A549 (cell line): ENCODE results near the gene SH3BP2.

Experiments used
- CEBPB ChIP-seq, 2 experiments: fragments of >200 bp in 1 of 2; sonication (Bioruptor Twin) in 1 of 2; formaldehyde crosslinking in 1 of 2; IDR thresholded peaks; 2 replicates each; pipeline ENCODE4 v1.6.1; 2012 to 2016
- CHD2 ChIP-seq: fragments of 150-350 bp; IDR thresholded peaks from 2 replicates; pipeline ENCODE4 v1.6.1; 2014; ENCODE audit warnings: low read length; ENCODE audit not compliant: partially characterized antibody
- CTCF ChIP-seq: fragments of >200 bp; sonication (Bioruptor Twin); formaldehyde crosslinking; IDR thresholded peaks from 3 replicates; pipeline ENCODE4 v1.5.1; 2016
- EP300 ChIP-seq, 2 experiments: fragments of >200 bp; sonication (Bioruptor Twin); formaldehyde crosslinking; IDR thresholded peaks; 2 replicates in 1 of 2; 3 replicates in 1 of 2; pipeline ENCODE4 v1.6.1; 2016 to 2017
- FOSL2 ChIP-seq, 2 experiments: fragments of 450-650 bp in 1 of 2; fragments of >200 bp in 1 of 2; sonication (Bioruptor Twin) in 1 of 2; formaldehyde crosslinking; IDR thresholded peaks; 2 replicates each; pipeline versions ENCODE4 v1.5.0 to v1.6.1; 2016 to 2020; ENCODE audit warnings: mild to moderate bottlenecking in 1 of 2, moderate library complexity in 1 of 2
- HOXA7 ChIP-seq: fragments of 250-450 bp; sonication (Bioruptor Pico); IDR thresholded peaks from 2 replicates; pipeline ENCODE4 v1.5.0; 2020; ENCODE audit warnings: mild to moderate bottlenecking, moderate library complexity
- POLR2A ChIP-seq: IDR thresholded peaks from 2 replicates; pipeline ENCODE4 v1.6.1; 2012; ENCODE audit warnings: mild to moderate bottlenecking, low read length
- RAD21 ChIP-seq, 2 experiments: fragments of >200 bp in 1 of 2; sonication (Bioruptor Twin) in 1 of 2; formaldehyde crosslinking in 1 of 2; IDR thresholded peaks in 1 of 2; conservative IDR thresholded peaks in 1 of 2; 2 replicates in 1 of 2; 3 replicates in 1 of 2; pipeline ENCODE4 v1.6.1; 2012 to 2018; ENCODE audit warnings: inconsistent platforms in 1 of 2

- TF ChIP-seq HOXA7 (no peak), POLR2A (no peak), FOSL2 (IDR thresholded peaks at IDR 0.05) (no peak), FOSL2 (CRISPR knock-in tag; IDR thresholded peaks at IDR 0.05) (no peak), EP300 (IDR thresholded peaks at IDR 0.05) (no peak), CTCF (no peak), RAD21 (conservative IDR thresholded peaks at IDR 0.05 in 1 of 2, IDR thresholded peaks at IDR 0.05 in 1 of 2) (no peak), CHD2 (no peak), CEBPB (IDR thresholded peaks at IDR 0.05) (no peak)
Observed at GRCh38 chr4:2745981-2746806, 46.7 kb upstream of the SH3BP2 start.
